ENCODE measurements around the gene PALM3. TPM values are rescaled to one million over a fixed set of nuclear protein-coding genes. Genes with fewer than 3 reads are reported as not detected.

Gene PALM3
- polyA plus RNA-seq, 3 donors = not detected

GRCh38 chr19:14062558-14062855 is 631 bp upstream of the PALM3 start:
- H3K4me3 ChIP-seq (replicated peaks in 1 of 3; ENCODE audit: low read depth in 2 of 3, low read length in 3 of 3) = no peak overlapping the region
- no peak overlapping the region for H3K9ac ChIP-seq (ENCODE audit: insufficient read depth, low read length, poor library complexity, severe bottlenecking)
- DNase-seq = no peak
- no peak overlapping the region for H3K27ac ChIP-seq (ENCODE audit: low read depth in 1 of 2, low read length in 2 of 2)
- H3K9me3 ChIP-seq (replicated peaks in 1 of 2; ENCODE audit: control insufficient read depth in 1 of 2, insufficient read depth in 1 of 2, low read length in 2 of 2) = peaks cover 0 to 3% of the 10 kb centered on the region in 2 donors
- H3K27me3 Mint-ChIP-seq (ENCODE audit: low read depth in 3 of 3) = peaks cover 31 to 48% (median 45%) of the 10 kb centered on the region in 3 donors
- TF ChIP-seq, protein P1, sequence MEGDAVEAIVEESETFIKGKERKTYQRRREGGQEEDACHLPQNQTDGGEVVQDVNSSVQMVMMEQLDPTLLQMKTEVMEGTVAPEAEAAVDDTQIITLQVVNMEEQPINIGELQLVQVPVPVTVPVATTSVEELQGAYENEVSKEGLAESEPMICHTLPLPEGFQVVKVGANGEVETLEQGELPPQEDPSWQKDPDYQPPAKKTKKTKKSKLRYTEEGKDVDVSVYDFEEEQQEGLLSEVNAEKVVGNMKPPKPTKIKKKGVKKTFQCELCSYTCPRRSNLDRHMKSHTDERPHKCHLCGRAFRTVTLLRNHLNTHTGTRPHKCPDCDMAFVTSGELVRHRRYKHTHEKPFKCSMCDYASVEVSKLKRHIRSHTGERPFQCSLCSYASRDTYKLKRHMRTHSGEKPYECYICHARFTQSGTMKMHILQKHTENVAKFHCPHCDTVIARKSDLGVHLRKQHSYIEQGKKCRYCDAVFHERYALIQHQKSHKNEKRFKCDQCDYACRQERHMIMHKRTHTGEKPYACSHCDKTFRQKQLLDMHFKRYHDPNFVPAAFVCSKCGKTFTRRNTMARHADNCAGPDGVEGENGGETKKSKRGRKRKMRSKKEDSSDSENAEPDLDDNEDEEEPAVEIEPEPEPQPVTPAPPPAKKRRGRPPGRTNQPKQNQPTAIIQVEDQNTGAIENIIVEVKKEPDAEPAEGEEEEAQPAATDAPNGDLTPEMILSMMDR (IDR thresholded peaks at IDR 0.05) = no peak
- H3K4me1 ChIP-seq (ENCODE audit: control insufficient read depth in 1 of 2, insufficient read depth in 2 of 2, low read length in 2 of 2) = peaks cover 6 to 9% of the 10 kb centered on the region in 2 donors
- no peak overlapping the region for H3K27ac Mint-ChIP-seq
- intact Hi-C loops (cut with micrococcal nuclease) = no loop called here
- H2AFZ ChIP-seq (ENCODE audit: insufficient read depth, low read depth, low read length, poor library complexity, severe bottlenecking) = no peak overlapping the region
- no peaks in the 10 kb centered on the region for H3K79me2 ChIP-seq (ENCODE audit: insufficient read depth, low read length)
- H3K4me3 Mint-ChIP-seq = no peak overlapping the region
- peaks cover 4% of the 10 kb centered on the region in 2 donors for H3K36me3 Mint-ChIP-seq
- H3K27me3 ChIP-seq (ENCODE audit: control insufficient read depth in 2 of 2, insufficient read depth in 2 of 2, low read length in 2 of 2) = peaks cover 16 to 36% of the 10 kb centered on the region in 2 donors
- H3K36me3 ChIP-seq (replicated peaks in 1 of 2; ENCODE audit: control insufficient read depth in 1 of 2, insufficient read depth in 2 of 2, low read length in 2 of 2) = no peaks in the 10 kb centered on the region
- peaks cover 18% of the 10 kb centered on the region for H3K4me1 Mint-ChIP-seq
- no peak overlapping the region for H3K4me2 ChIP-seq (replicated peaks; ENCODE audit: extremely low read depth, low read length, poor library complexity, severe bottlenecking)
- peaks cover 0 to 12% (median 1%) of the 10 kb centered on the region in 7 donors for H3K9me3 Mint-ChIP-seq
- no peaks in the 10 kb centered on the region for H4K20me1 ChIP-seq (ENCODE audit: insufficient read depth, low read length)
- 93% methylated on average over 5 of the region's 5 CpGs for WGBS (ENCODE audit: insufficient coverage)

DNA sequence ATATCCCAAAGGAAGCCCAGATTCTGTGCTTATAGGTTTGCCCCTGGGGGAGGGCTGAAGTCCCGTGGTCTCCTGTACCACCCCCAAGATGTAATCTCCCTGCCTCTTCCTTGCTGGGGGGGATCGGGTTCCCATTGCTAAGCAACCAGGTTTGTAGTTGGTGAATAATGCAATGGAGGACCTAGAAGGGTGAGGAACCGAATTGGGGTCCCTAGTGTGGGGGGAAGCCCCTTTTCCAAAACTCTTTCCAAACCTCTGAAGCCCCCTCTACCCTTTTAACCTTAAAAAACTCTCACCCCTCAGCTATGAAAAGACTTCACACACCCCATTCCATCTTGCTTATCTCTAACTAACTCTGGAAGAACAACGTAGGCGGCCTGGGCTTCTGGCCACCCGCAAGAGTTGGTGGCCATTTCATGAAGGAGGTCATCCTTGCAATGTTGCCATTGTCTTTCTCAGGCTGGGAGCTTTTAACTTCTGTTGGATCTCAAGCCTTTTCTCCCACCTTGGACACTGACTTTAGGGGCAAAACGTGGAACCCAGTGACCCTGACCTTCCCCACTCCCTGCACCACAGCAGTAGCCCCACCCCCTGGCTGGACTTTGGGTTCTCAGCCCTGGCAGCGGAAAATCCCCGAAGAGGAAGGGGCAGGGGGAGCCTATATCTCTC is 661 bp downstream of the PALM3 start:
- Mint-ChIP-seq H3K9me3 (peaks cover 0 to 12% (median 1%) of the 10 kb centered on the region in 7 donors), H3K36me3 (peaks cover 4 to 7% of the 10 kb centered on the region in 2 donors), H3K27me3 (ENCODE audit: low read depth in 3 of 3) (peaks cover 41 to 60% (median 56%) of the 10 kb centered on the region in 3 donors), H3K4me1 (peaks cover 21% of the 10 kb centered on the region), H3K4me3 (no peak overlapping the region), H3K27ac (no peak overlapping the region)
- TF ChIP-seq, protein P1 (IDR thresholded peaks at IDR 0.05) = no peak
- Histone ChIP-seq H3K4me1 (ENCODE audit: control insufficient read depth in 1 of 2, insufficient read depth in 2 of 2, low read length in 2 of 2) (peaks cover 6 to 9% of the 10 kb centered on the region in 2 donors), H3K4me2 (replicated peaks; ENCODE audit: extremely low read depth, low read length, poor library complexity, severe bottlenecking) (no peak overlapping the region), H3K9ac (ENCODE audit: insufficient read depth, low read length, poor library complexity, severe bottlenecking) (no peak overlapping the region), H3K9me3 (replicated peaks in 1 of 2; ENCODE audit: control insufficient read depth in 1 of 2, insufficient read depth in 1 of 2, low read length in 2 of 2) (peaks cover 0 to 3% of the 10 kb centered on the region in 2 donors), H3K27me3 (ENCODE audit: control insufficient read depth in 2 of 2, insufficient read depth in 2 of 2, low read length in 2 of 2) (peaks cover 16 to 47% of the 10 kb centered on the region in 2 donors), H3K36me3 (replicated peaks in 1 of 2; ENCODE audit: control insufficient read depth in 1 of 2, insufficient read depth in 2 of 2, low read length in 2 of 2) (no peaks in the 10 kb centered on the region), H2AFZ (ENCODE audit: insufficient read depth, low read depth, low read length, poor library complexity, severe bottlenecking) (no peak overlapping the region), H4K20me1 (ENCODE audit: insufficient read depth, low read length) (no peaks in the 10 kb centered on the region), H3K79me2 (ENCODE audit: insufficient read depth, low read length) (no peaks in the 10 kb centered on the region), H3K27ac (ENCODE audit: low read depth in 1 of 2, low read length in 2 of 2) (no peak overlapping the region), H3K4me3 (replicated peaks in 1 of 3; ENCODE audit: low read depth in 2 of 3, low read length in 3 of 3) (no peak overlapping the region)
- WGBS (ENCODE audit: insufficient coverage) = 100% methylated on average over 4 of the region's 9 CpGs
- intact Hi-C loops (cut with micrococcal nuclease) = no loop called here
- DNase-seq = no peak

Data from CD14-positive monocyte (primary cell).